HepG2 (cell line): ENCODE results near the gene IFT27. TPM values are rescaled to one million over a fixed set of nuclear protein-coding genes. Genes with fewer than 3 reads are reported as not detected.

Experiments used
- ATAC-seq: fragments of 200-7000 bp; cut with Tn5 transposase; 3 replicates; pipeline ENCODE4 v1.9.1; 2020; ENCODE audit warnings: mild to moderate bottlenecking, moderate library complexity
- BruUV-seq: library from RNA; stranded (reverse); fragments of 400-500 nt; replicated peaks from 2 replicates; lab custom pipeline; 2021; lab: Mats Ljungman, UMichigan
- CTCF ChIA-PET: fragments of 300-600 bp; formaldehyde crosslinking; extraction: SDS; loops from one replicate; lab custom pipeline; 2021; ENCODE audit warnings: low total read pairs, inconsistent platforms, low intra/inter-chr PET ratio; lab: Yijun Ruan, JAX
- POLR2A ChIA-PET: fragments of 350-600 bp; sonication (Branson Sonifier 250); formaldehyde crosslinking; loops from one replicate; lab custom pipeline; 2020; ENCODE audit warnings: antibody characterized with exemption, inconsistent platforms; lab: Yijun Ruan, JAX
- DNase-seq: peaks from one replicate; pipeline ENCODE4 v3.0.0-alpha.2; 2015; ENCODE audit warnings: low spot score
- FAIRE-seq: peaks from 3 replicates; lab custom pipeline; 2011; peaks lifted over from hg19 to GRCh38; lab: Jason Lieb, UNC
- H2AFZ ChIP-seq: one replicate; pipeline ENCODE4 v1.6.1; 2011; ENCODE audit warnings: low read length, inconsistent platforms
- H3K27ac ChIP-seq: fragments of 300-600 bp; 3 replicates; pipeline ENCODE4 v1.8.0; 2011; ENCODE audit warnings: mixed run types, mild to moderate bottlenecking, mixed read lengths, low read length, inconsistent platforms; ENCODE audit not compliant: insufficient read depth; ENCODE audit errors: extremely low read length
- H3K27me3 ChIP-seq, 2 experiments: fragments of 200-600 bp in 1 of 2; 2 replicates in 1 of 2; 3 replicates in 1 of 2; pipeline versions ENCODE4 v1.6.0 to v1.8.0; 2011; ENCODE audit warnings: low read length in 2 of 2, mild to moderate bottlenecking in 2 of 2, moderate library complexity in 2 of 2, inconsistent platforms in 1 of 2; ENCODE audit not compliant: insufficient read depth in 2 of 2, control insufficient read depth in 1 of 2
- H3K36me3 ChIP-seq, 2 experiments: fragments of 200-600 bp in 1 of 2; replicated peaks in 1 of 2; 2 replicates in 1 of 2; 3 replicates in 1 of 2; pipeline versions ENCODE4 v1.5.1 to v1.8.0; 2011; ENCODE audit warnings: low read length in 2 of 2, inconsistent platforms in 1 of 2; ENCODE audit not compliant: insufficient read depth in 2 of 2, control insufficient read depth in 1 of 2
- H3K4me1 ChIP-seq: 2 replicates; pipeline ENCODE4 v1.5.1; 2012; ENCODE audit warnings: low read length, inconsistent platforms; ENCODE audit not compliant: insufficient read depth
- H3K4me2 ChIP-seq: 2 replicates; pipeline ENCODE4 v1.6.0; 2011; ENCODE audit warnings: low read depth, low read length, inconsistent platforms
- H3K4me3 ChIP-seq, 3 experiments: fragments of 200-600 bp in 1 of 3; sonication (generic), shearing (Covaris generic) in 1 of 3; replicated peaks in 1 of 3; 2 replicates each; pipeline ENCODE4 v1.5.1; 2011 to 2016; ENCODE audit warnings: low read length in 3 of 3, inconsistent platforms in 2 of 3, low read depth in 2 of 3, mild to moderate bottlenecking in 2 of 3, control low read depth in 1 of 3, mixed read lengths in 1 of 3; ENCODE audit not compliant: insufficient read depth in 1 of 3
- H3K79me2 ChIP-seq: one replicate; pipeline ENCODE4 v1.6.1; 2011; ENCODE audit warnings: low read length, inconsistent platforms; ENCODE audit not compliant: insufficient read depth
- H3K9ac ChIP-seq: 2 replicates; pipeline ENCODE4 v1.6.0; 2011; ENCODE audit warnings: mild to moderate bottlenecking, low read depth, low read length, inconsistent platforms; ENCODE audit not compliant: insufficient read depth
- H3K9me3 ChIP-seq: 2 replicates; pipeline ENCODE4 v1.5.1; 2012; ENCODE audit warnings: mild to moderate bottlenecking, low read length
- H4K20me1 ChIP-seq: 2 replicates; pipeline ENCODE4 v1.6.0; 2011; ENCODE audit warnings: inconsistent platforms, mild to moderate bottlenecking, low read length, moderate library complexity; ENCODE audit not compliant: insufficient read depth
- HNRNPLL ChIP-seq: fragments of 200-400 bp; formaldehyde crosslinking; IDR thresholded peaks from 2 replicates; pipeline ENCODE4 v1.6.1; 2017; ENCODE audit warnings: mild to moderate bottlenecking, low read depth, low read length; ENCODE audit not compliant: poor library complexity, severe bottlenecking
- ISX ChIP-seq: sonication (generic); formaldehyde crosslinking; conservative IDR thresholded peaks from 2 replicates; pipeline ENCODE4 v1.5.0; 2020; ENCODE audit warnings: missing genetic modification reagents
- MIER2 ChIP-seq: IDR thresholded peaks from 2 replicates; pipeline ENCODE4 v1.6.1; 2016; ENCODE audit warnings: missing biosample characterization, missing genetic modification reagents
- RCOR2 ChIP-seq: IDR thresholded peaks from 2 replicates; pipeline ENCODE4 v1.6.1; 2016; ENCODE audit warnings: missing biosample characterization, missing genetic modification reagents
- SIX4 ChIP-seq: sonication (generic); formaldehyde crosslinking; IDR thresholded peaks from 2 replicates; pipeline ENCODE4 v1.4.0; 2020; ENCODE audit warnings: missing genetic modification reagents
- SMARCC2 ChIP-seq: fragments of 450-650 bp; IDR thresholded peaks from 2 replicates; pipeline ENCODE4 v1.6.1; 2017; ENCODE audit warnings: antibody characterized with exemption, mild to moderate bottlenecking
- ZNF337 ChIP-seq: sonication (generic); formaldehyde crosslinking; IDR thresholded peaks from 2 replicates; pipeline ENCODE4 v1.5.1; 2020; ENCODE audit warnings: missing genetic modification reagents, low read depth, mild to moderate bottlenecking, borderline replicate concordance
- WGBS: methylation state at CpG from one replicate; pipeline ENCODE4 v1.1.6; 2017; ENCODE audit warnings: low lambda C conversion rate; 5-methylcytosine and 5-hydroxymethylcytosine counted together
- in situ Hi-C: cut with HindIII; loops from 2 replicates; pipeline ENCODE4 v1.10.0; 2017; ENCODE audit warnings: low pct_unique_long_range_greater_than_20kb; ENCODE audit not compliant: extremely low pct_ligation_motif_present
- intact Hi-C: fragments of 100-400 bp; cut with micrococcal nuclease; formaldehyde crosslinking; loops from one replicate; pipeline ENCODE4 v1.10.0; 2022; ENCODE audit not compliant: unreplicated experiment
- polyA plus RNA-seq, 8 experiments: library from polyadenylated mRNA; depleted of rRNA in 3 of 8; stranded (reverse) in 7 of 8; unstranded in 1 of 8; fragments of >200 nt; fragmentation: Illumina TruSeq in 4 of 8; extraction: Trizol in 4 of 8; gene quantifications; 2 replicates each; pipeline versions ENCODE4 v1.2.1 to v1.2.3, GENCODE V29; 2011 to 2016; ENCODE audit warnings: low read depth in 4 of 8, missing spikeins in 1 of 8, mixed read lengths in 1 of 8; ENCODE audit not compliant: insufficient read depth in 1 of 8
- total RNA-seq, 5 experiments: library from RNA; depleted of rRNA; stranded (reverse); fragments of >200 nt; fragmentation: Illumina TruSeq; extraction: Trizol; gene quantifications; 2 replicates each; pipeline ENCODE4 v1.2.3, GENCODE V29; 2016; ENCODE audit warnings: low read depth in 1 of 5
- TF ChIP-seq, protein P1 (sequence below): sonication (generic); formaldehyde crosslinking; IDR thresholded peaks from 2 replicates; pipeline ENCODE4 v1.5.0; 2020; ENCODE audit warnings: missing genetic modification reagents, mild to moderate bottlenecking, borderline replicate concordance
- TF ChIP-seq, protein P2 (sequence below): sonication (generic); formaldehyde crosslinking; IDR thresholded peaks from 2 replicates; pipeline ENCODE4 v1.5.1; 2020; ENCODE audit warnings: missing genetic modification reagents, mild to moderate bottlenecking, borderline replicate concordance
- TF ChIP-seq, protein P3 (sequence below): sonication (generic); formaldehyde crosslinking; IDR thresholded peaks from 2 replicates; pipeline ENCODE4 v1.5.0; 2020; ENCODE audit warnings: mild to moderate bottlenecking, missing genetic modification reagents, moderate library complexity
- TF ChIP-seq, protein P4 (sequence below): sonication (generic); formaldehyde crosslinking; IDR thresholded peaks from 2 replicates; pipeline ENCODE4 v1.5.0; 2020; ENCODE audit warnings: missing genetic modification reagents
- TF ChIP-seq, protein P5 (sequence below): sonication (generic); formaldehyde crosslinking; IDR thresholded peaks from 2 replicates; pipeline ENCODE4 v1.4.0; 2020; ENCODE audit warnings: missing genetic modification reagents, borderline replicate concordance

Gene IFT27
- total and polyA plus RNA-seq, 2 of the 13 experiments (the other 11 are each of a cell fraction or from before 2014, with no cell fraction given) = 0.25 to 0.33 TPM

DNA sequence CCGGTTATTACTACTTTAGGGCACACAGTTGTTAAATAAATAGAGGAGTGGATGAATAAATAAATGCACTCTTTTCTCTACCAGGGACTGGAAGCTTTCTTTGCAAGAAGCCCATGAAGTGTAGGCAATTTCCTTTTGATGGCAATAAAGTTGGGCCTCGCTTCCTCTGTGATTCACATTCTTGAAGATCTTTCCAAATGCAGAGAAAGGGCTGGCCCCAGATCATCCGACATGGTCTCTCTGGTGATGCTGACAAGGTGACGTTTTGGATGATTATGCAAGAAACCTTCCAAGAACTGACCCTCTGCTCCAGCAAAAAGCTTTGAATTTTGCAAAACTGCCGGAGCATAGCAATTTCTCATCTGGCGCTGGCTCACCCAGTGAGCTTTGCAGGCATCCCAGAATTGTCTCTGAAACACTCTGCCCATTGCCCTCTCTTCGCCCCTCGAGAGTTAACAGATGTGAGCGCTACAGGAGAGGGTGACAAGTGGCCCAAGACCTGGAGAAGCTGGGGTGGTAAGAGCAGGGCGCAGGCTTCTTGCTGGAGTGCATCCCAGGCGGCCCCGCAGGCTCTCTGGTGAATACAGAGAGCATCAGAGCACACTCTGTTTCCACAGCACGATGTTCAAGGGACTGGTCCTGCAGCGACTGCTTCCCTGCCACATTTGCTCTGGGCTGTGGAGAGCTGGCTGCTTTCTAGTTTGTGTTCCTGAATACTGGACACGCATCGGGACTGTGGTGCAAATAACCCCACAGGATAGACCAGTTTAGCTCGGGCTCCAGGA is 11.5 kb upstream of the IFT27 start:
- Histone ChIP-seq H3K9ac (no peak overlapping the region), H4K20me1 (no peaks in the 10 kb centered on the region), H2AFZ (no peak overlapping the region), H3K4me2 (no peak overlapping the region), H3K27ac (no peak overlapping the region), H3K4me3 (no peak overlapping the region), H3K9me3 (no peaks in the 10 kb centered on the region), H3K79me2 (no peaks in the 10 kb centered on the region), H3K36me3 (no peaks in the 10 kb centered on the region), H3K4me1 (no peaks in the 10 kb centered on the region), H3K27me3 (peaks cover 4 to 61% of the 10 kb centered on the region in 2 experiments; a peak in 3 of 5 replicates)
- DNase-seq = no peak
- intact Hi-C loops (no loop called here), in situ Hi-C loops (no loop called here)
- POLR2A ChIA-PET = no interaction called here
- BruUV-seq = no TSS peak
- CTCF ChIA-PET = no interaction called here
- 8% methylated on average over 16 of the region's 17 CpGs for WGBS
- FAIRE-seq = no peak
- no peak for TF ChIP-seq SMARCC2
- no peak for TF ChIP-seq ISX (CRISPR knock-in tag)
- TF ChIP-seq, protein P1, sequence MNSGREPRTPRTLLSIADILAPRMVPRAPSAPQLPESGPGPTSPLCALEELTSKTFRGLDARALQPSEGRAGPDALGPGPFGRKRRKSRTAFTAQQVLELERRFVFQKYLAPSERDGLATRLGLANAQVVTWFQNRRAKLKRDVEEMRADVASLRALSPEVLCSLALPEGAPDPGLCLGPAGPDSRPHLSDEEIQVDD (CRISPR knock-in tag) = no peak
- TF ChIP-seq, protein P2, sequence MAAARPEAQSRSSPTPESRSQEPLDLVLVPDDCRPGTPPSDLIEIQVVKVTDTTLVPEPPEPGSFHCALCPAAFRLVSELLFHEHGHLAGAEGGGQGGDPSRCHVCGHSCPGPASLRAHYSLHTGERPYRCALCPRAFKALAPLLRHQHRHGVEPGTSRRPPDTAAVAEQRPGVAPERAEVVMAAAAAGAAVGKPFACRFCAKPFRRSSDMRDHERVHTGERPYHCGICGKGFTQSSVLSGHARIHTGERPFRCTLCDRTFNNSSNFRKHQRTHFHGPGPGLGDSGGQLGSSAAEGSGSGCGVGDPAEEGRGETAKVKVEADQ = no peak
- no peak for TF ChIP-seq ZNF337 (CRISPR knock-in tag)
- no peak for TF ChIP-seq MIER2 (CRISPR knock-in tag)
- no peak for TF ChIP-seq SIX4 (CRISPR knock-in tag)
- TF ChIP-seq, protein P3, sequence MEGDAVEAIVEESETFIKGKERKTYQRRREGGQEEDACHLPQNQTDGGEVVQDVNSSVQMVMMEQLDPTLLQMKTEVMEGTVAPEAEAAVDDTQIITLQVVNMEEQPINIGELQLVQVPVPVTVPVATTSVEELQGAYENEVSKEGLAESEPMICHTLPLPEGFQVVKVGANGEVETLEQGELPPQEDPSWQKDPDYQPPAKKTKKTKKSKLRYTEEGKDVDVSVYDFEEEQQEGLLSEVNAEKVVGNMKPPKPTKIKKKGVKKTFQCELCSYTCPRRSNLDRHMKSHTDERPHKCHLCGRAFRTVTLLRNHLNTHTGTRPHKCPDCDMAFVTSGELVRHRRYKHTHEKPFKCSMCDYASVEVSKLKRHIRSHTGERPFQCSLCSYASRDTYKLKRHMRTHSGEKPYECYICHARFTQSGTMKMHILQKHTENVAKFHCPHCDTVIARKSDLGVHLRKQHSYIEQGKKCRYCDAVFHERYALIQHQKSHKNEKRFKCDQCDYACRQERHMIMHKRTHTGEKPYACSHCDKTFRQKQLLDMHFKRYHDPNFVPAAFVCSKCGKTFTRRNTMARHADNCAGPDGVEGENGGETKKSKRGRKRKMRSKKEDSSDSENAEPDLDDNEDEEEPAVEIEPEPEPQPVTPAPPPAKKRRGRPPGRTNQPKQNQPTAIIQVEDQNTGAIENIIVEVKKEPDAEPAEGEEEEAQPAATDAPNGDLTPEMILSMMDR (CRISPR knock-in tag) = no peak
- no peak for TF ChIP-seq HNRNPLL
- TF ChIP-seq, protein P4, sequence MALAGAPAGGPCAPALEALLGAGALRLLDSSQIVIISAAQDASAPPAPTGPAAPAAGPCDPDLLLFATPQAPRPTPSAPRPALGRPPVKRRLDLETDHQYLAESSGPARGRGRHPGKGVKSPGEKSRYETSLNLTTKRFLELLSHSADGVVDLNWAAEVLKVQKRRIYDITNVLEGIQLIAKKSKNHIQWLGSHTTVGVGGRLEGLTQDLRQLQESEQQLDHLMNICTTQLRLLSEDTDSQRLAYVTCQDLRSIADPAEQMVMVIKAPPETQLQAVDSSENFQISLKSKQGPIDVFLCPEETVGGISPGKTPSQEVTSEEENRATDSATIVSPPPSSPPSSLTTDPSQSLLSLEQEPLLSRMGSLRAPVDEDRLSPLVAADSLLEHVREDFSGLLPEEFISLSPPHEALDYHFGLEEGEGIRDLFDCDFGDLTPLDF = no peak
- TF ChIP-seq RCOR2 = no peak
- TF ChIP-seq, protein P5, sequence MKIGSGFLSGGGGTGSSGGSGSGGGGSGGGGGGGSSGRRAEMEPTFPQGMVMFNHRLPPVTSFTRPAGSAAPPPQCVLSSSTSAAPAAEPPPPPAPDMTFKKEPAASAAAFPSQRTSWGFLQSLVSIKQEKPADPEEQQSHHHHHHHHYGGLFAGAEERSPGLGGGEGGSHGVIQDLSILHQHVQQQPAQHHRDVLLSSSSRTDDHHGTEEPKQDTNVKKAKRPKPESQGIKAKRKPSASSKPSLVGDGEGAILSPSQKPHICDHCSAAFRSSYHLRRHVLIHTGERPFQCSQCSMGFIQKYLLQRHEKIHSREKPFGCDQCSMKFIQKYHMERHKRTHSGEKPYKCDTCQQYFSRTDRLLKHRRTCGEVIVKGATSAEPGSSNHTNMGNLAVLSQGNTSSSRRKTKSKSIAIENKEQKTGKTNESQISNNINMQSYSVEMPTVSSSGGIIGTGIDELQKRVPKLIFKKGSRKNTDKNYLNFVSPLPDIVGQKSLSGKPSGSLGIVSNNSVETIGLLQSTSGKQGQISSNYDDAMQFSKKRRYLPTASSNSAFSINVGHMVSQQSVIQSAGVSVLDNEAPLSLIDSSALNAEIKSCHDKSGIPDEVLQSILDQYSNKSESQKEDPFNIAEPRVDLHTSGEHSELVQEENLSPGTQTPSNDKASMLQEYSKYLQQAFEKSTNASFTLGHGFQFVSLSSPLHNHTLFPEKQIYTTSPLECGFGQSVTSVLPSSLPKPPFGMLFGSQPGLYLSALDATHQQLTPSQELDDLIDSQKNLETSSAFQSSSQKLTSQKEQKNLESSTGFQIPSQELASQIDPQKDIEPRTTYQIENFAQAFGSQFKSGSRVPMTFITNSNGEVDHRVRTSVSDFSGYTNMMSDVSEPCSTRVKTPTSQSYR (CRISPR knock-in tag) = no peak
- no peak for ATAC-seq
